IMR-90 (cell line): ENCODE measurements around the gene ITPRIP. TPM values are rescaled to one million over a fixed set of nuclear protein-coding genes. Genes with fewer than 3 reads are reported as not detected.

Experiments used
- ATAC-seq: fragments of 200-7000 bp; cut with Tn5 transposase; 2 replicates; pipeline ENCODE4 v1.9.1; 2020; ENCODE audit warnings: low read depth, mild to moderate bottlenecking, moderate library complexity
- BruUV-seq: library from RNA; stranded (reverse); fragments of 400-500 nt; replicated peaks from 2 replicates; lab custom pipeline; 2021; lab: Mats Ljungman, UMichigan
- CTCF ChIA-PET: fragments of 300-600 bp; formaldehyde crosslinking; extraction: SDS; loops from one replicate; lab custom pipeline; 2021; ENCODE audit warnings: antibody characterized with exemption; lab: Yijun Ruan, JAX
- POLR2A ChIA-PET: fragments of 300-600 bp; sonication (Branson Sonifier 250); formaldehyde crosslinking; loops from one replicate; lab custom pipeline; 2022; ENCODE audit warnings: antibody characterized with exemption; ENCODE audit not compliant: unreplicated experiment; lab: Charles Lee
- DNase-seq: peaks from one replicate; pipeline ENCODE4 v3.0.0; 2013
- H2AFZ ChIP-seq: replicated peaks from 2 replicates; pipeline ENCODE3; 2013; ENCODE audit warnings: low read length, mild to moderate bottlenecking; ENCODE audit not compliant: poor library complexity
- H2AK5ac ChIP-seq: 2 replicates; pipeline ENCODE4 v1.6.1; 2013; ENCODE audit warnings: low read depth, low read length, inconsistent platforms
- H2AK9ac ChIP-seq: replicated peaks from 2 replicates; pipeline ENCODE3; 2013; ENCODE audit warnings: mild to moderate bottlenecking, low read depth, low read length, moderate library complexity; ENCODE audit not compliant: poor library complexity
- H2BK120ac ChIP-seq: 2 replicates; pipeline ENCODE4 v1.6.1; 2013; ENCODE audit warnings: low read depth, low read length, inconsistent platforms
- H2BK15ac ChIP-seq: 3 replicates; pipeline ENCODE4 v1.6.1; 2013; ENCODE audit warnings: low read depth, low read length, inconsistent platforms
- H2BK20ac ChIP-seq: 2 replicates; pipeline ENCODE4 v1.6.1; 2013; ENCODE audit warnings: low read depth, mild to moderate bottlenecking, inconsistent platforms, low read length, moderate library complexity
- H2BK5ac ChIP-seq: 2 replicates; pipeline ENCODE4 v1.6.1; 2013; ENCODE audit warnings: mild to moderate bottlenecking, low read depth, low read length, inconsistent platforms; ENCODE audit not compliant: poor library complexity, severe bottlenecking
- H3K14ac ChIP-seq: replicated peaks from 2 replicates; pipeline ENCODE4 v1.6.1; 2013; ENCODE audit warnings: low read depth, low read length, inconsistent platforms
- H3K18ac ChIP-seq: 2 replicates; pipeline ENCODE4 v1.6.1; 2013; ENCODE audit warnings: low read depth, low read length, control low read depth
- H3K23ac ChIP-seq: 2 replicates; pipeline ENCODE4 v1.6.1; 2013; ENCODE audit warnings: low read depth, low read length, inconsistent platforms
- H3K27ac ChIP-seq: 2 replicates; pipeline ENCODE4 v1.5.1; 2013; ENCODE audit warnings: mild to moderate bottlenecking, control low read depth, low read length; ENCODE audit not compliant: insufficient read depth
- H3K27me3 ChIP-seq: 2 replicates; pipeline ENCODE4 v1.6.1; 2013; ENCODE audit warnings: low read length; ENCODE audit not compliant: control insufficient read depth, insufficient read depth
- H3K36me3 ChIP-seq: 2 replicates; pipeline ENCODE4 v1.6.1; 2013; ENCODE audit warnings: low read length, mixed read lengths; ENCODE audit not compliant: control insufficient read depth, insufficient read depth
- H3K4ac ChIP-seq: 2 replicates; pipeline ENCODE4 v1.6.1; 2013; ENCODE audit warnings: low read depth, low read length, inconsistent platforms
- H3K4me1 ChIP-seq: 2 replicates; pipeline ENCODE4 v1.6.1; 2013; ENCODE audit warnings: low read length, mixed read lengths; ENCODE audit not compliant: control insufficient read depth, insufficient read depth
- H3K4me2 ChIP-seq: 2 replicates; pipeline ENCODE4 v1.6.1; 2013; ENCODE audit warnings: low read depth, mild to moderate bottlenecking, control low read depth, low read length, moderate library complexity
- H3K4me3 ChIP-seq: 2 replicates; pipeline ENCODE4 v1.5.1; 2013; ENCODE audit warnings: low read depth, mild to moderate bottlenecking, control low read depth, low read length, moderate library complexity; ENCODE audit not compliant: insufficient read depth
- H3K56ac ChIP-seq: 2 replicates; pipeline ENCODE4 v1.6.1; 2013; ENCODE audit warnings: low read length, inconsistent platforms; ENCODE audit not compliant: insufficient read depth; ENCODE audit errors: extremely low read depth
- H3K79me1 ChIP-seq, 2 experiments: 2 replicates each; pipeline ENCODE4 v1.6.1; 2013; ENCODE audit warnings: low read length in 2 of 2, inconsistent platforms in 1 of 2, low read depth in 1 of 2
- H3K9ac ChIP-seq: 2 replicates; pipeline ENCODE4 v1.6.1; 2013; ENCODE audit warnings: low read depth, low read length, control low read depth
- H3K9me1 ChIP-seq: 2 replicates; pipeline ENCODE4 v1.6.1; 2013; ENCODE audit warnings: low read length, inconsistent platforms; ENCODE audit not compliant: insufficient read depth
- H3K9me3 ChIP-seq: 2 replicates; pipeline ENCODE4 v1.6.1; 2013; ENCODE audit warnings: low read length; ENCODE audit not compliant: control insufficient read depth, insufficient read depth
- H4K20me1 ChIP-seq: 2 replicates; pipeline ENCODE4 v1.6.1; 2013; ENCODE audit warnings: low read length, inconsistent platforms; ENCODE audit not compliant: insufficient read depth
- H4K5ac ChIP-seq: 2 replicates; pipeline ENCODE4 v1.6.1; 2013; ENCODE audit warnings: mild to moderate bottlenecking, low read depth, low read length, control low read depth
- H4K8ac ChIP-seq, 2 experiments: 2 replicates each; pipeline ENCODE4 v1.6.1; 2013; ENCODE audit warnings: low read depth in 2 of 2, low read length in 2 of 2, control low read depth in 1 of 2, inconsistent platforms in 1 of 2
- H4K91ac ChIP-seq: 2 replicates; pipeline ENCODE4 v1.6.1; 2013; ENCODE audit warnings: low read depth, low read length, inconsistent platforms; ENCODE audit not compliant: insufficient read depth
- BHLHE40 ChIP-seq: fragments of 150-350 bp; IDR thresholded peaks from 2 replicates; pipeline ENCODE4 v1.6.1; 2016; ENCODE audit warnings: mild to moderate bottlenecking, low read depth, low read length
- CHD1 ChIP-seq: IDR thresholded peaks from 2 replicates; pipeline ENCODE4 v1.6.1; 2012; ENCODE audit warnings: low read depth, low read length, improper control_type of control experiment
- CTCF ChIP-seq: conservative IDR thresholded peaks from 2 replicates; pipeline ENCODE4 v1.5.1; 2012; ENCODE audit warnings: mild to moderate bottlenecking, low read depth, low read length, improper control_type of control experiment
- ELK1 ChIP-seq: fragments of 150-350 bp; IDR thresholded peaks from 2 replicates; pipeline ENCODE4 v1.6.1; 2016; ENCODE audit warnings: low read depth, mild to moderate bottlenecking, low read length, moderate library complexity, borderline replicate concordance
- FOS ChIP-seq: fragments of 150-350 bp; IDR thresholded peaks from 2 replicates; pipeline ENCODE4 v1.6.1; 2016; ENCODE audit warnings: low read depth, low read length
- MAFK ChIP-seq: IDR thresholded peaks from 2 replicates; pipeline ENCODE4 v1.6.1; 2012; ENCODE audit warnings: low read depth, low read length, improper control_type of control experiment
- MAZ ChIP-seq: IDR thresholded peaks from 2 replicates; pipeline ENCODE4 v1.6.1; 2012; ENCODE audit warnings: low read depth, mild to moderate bottlenecking, low read length, improper control_type of control experiment, moderate library complexity, borderline replicate concordance
- MXI1 ChIP-seq: IDR thresholded peaks from 2 replicates; pipeline ENCODE4 v1.6.1; 2012; ENCODE audit warnings: low read depth, mild to moderate bottlenecking, low read length, moderate library complexity, borderline replicate concordance
- POLR2A ChIP-seq: IDR thresholded peaks from 2 replicates; pipeline ENCODE4 v1.6.1; 2012; ENCODE audit warnings: mild to moderate bottlenecking, low read depth, low read length
- RAD21 ChIP-seq: IDR thresholded peaks from 2 replicates; pipeline ENCODE4 v1.6.1; 2012; ENCODE audit warnings: low read length, improper control_type of control experiment
- RCOR1 ChIP-seq: IDR thresholded peaks from 2 replicates; pipeline ENCODE4 v1.6.1; 2012; ENCODE audit warnings: mild to moderate bottlenecking, low read length, improper control_type of control experiment; ENCODE audit not compliant: insufficient replicate concordance
- RFX5 ChIP-seq: IDR thresholded peaks from 2 replicates; pipeline ENCODE4 v1.8.0; 2012; ENCODE audit warnings: low read depth, mild to moderate bottlenecking, low read length, moderate library complexity
- SMC3 ChIP-seq: fragments of 150-350 bp; IDR thresholded peaks from 2 replicates; pipeline ENCODE4 v1.6.1; 2016; ENCODE audit warnings: low read depth, mild to moderate bottlenecking, antibody characterized with exemption, low read length, moderate library complexity
- WGBS, 2 experiments: methylation state at CpG; one replicate each; pipeline versions ENCODE4 v1.1.5 to v1.1.7; 2013; ENCODE audit warnings: missing lambda C conversion rate in 2 of 2; ENCODE audit not compliant: insufficient read length in 1 of 2; ENCODE audit errors: extremely low coverage in 2 of 2; 5-methylcytosine and 5-hydroxymethylcytosine counted together
- dilution Hi-C: fragments of 300-500 bp; cut with HindIII; formaldehyde crosslinking; loops from one replicate; pipeline ENCODE4 v1.14.3; 2018; ENCODE audit warnings: low sequenced_read_pairs; ENCODE audit not compliant: unreplicated experiment
- in situ Hi-C: fragments of 300-500 bp; cut with MboI; formaldehyde crosslinking; loops from 3 replicates; pipeline ENCODE4 v1.14.3; 2019; ENCODE audit warnings: low sequenced_read_pairs, inconsistent platforms, mixed read lengths
- intact Hi-C: fragments of 100-400 bp; cut with micrococcal nuclease; formaldehyde crosslinking; loops from 2 replicates; pipeline ENCODE4 v1.10.0; 2022
- polyA plus RNA-seq, 3 experiments: library from polyadenylated mRNA; depleted of rRNA; stranded (reverse); fragments of >200 nt; gene quantifications; 2 replicates each; pipeline ENCODE4 v1.2.3, GENCODE V29; 2012; ENCODE audit warnings: low replicate concordance in 1 of 3
- total RNA-seq: library from RNA; depleted of rRNA; stranded (reverse); fragments of >200 nt; gene quantifications from 2 replicates; pipeline ENCODE4 v1.2.3, GENCODE V29; 2012
- TF ChIP-seq, protein P1 (sequence below): fragments of 150-350 bp; IDR thresholded peaks from 2 replicates; pipeline ENCODE4 v1.6.1; 2017; ENCODE audit warnings: mild to moderate bottlenecking, antibody characterized with exemption, low read length, low read depth

The ITPRIP gene
- total and polyA plus RNA-seq, 2 of the 4 experiments (the other 2 are of a cell fraction): 7.5 to 31.9 TPM

- no peak overlapping the region for H3K27ac ChIP-seq
- peaks cover 6 to 22% of the 10 kb centered on the region in 2 experiments; a peak in 3 of 4 replicates for H3K79me1 ChIP-seq
- DNase-seq: no peak
- H2BK15ac ChIP-seq: no peak overlapping the region
- no peak overlapping the region; the same call in 1 of the 2 replicates for H3K23ac ChIP-seq
- H3K27me3 ChIP-seq: no peaks in the 10 kb centered on the region
- no peak overlapping the region for H2BK5ac ChIP-seq
- H2AFZ ChIP-seq: no peak overlapping the region
- H3K56ac ChIP-seq: no peak overlapping the region
- no peak for TF ChIP-seq ELK1
- TF ChIP-seq FOS: no peak
- TF ChIP-seq MAFK: no peak
- no peak for TF ChIP-seq SMC3
- no peak for TF ChIP-seq RAD21
- TF ChIP-seq, protein P1, sequence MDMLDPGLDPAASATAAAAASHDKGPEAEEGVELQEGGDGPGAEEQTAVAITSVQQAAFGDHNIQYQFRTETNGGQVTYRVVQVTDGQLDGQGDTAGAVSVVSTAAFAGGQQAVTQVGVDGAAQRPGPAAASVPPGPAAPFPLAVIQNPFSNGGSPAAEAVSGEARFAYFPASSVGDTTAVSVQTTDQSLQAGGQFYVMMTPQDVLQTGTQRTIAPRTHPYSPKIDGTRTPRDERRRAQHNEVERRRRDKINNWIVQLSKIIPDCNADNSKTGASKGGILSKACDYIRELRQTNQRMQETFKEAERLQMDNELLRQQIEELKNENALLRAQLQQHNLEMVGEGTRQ: no peak
- TF ChIP-seq BHLHE40: no peak
- no peak for TF ChIP-seq MAZ
- no peak for TF ChIP-seq CTCF
- TF ChIP-seq MXI1: no peak
- TF ChIP-seq RCOR1: no peak
- TF ChIP-seq CHD1: no peak
- no peak for TF ChIP-seq RFX5
- no peak for TF ChIP-seq POLR2A
- H2AK9ac ChIP-seq: peak overlapping the region; percentile 23
- H2BK20ac ChIP-seq: no peak overlapping the region
- no peak overlapping the region for H2BK120ac ChIP-seq
- dilution Hi-C loops (no loop called here), in situ Hi-C loops (no loop called here), intact Hi-C loops (no loop called here)
- H3K18ac ChIP-seq: no peak overlapping the region
- no peak for ATAC-seq
- H3K9ac ChIP-seq: no peak overlapping the region
- no peak overlapping the region for H4K91ac ChIP-seq
- no peak overlapping the region for H4K8ac ChIP-seq
- peaks cover 16% of the 10 kb centered on the region for H3K4me1 ChIP-seq
- no peak overlapping the region for H3K14ac ChIP-seq
- H4K5ac ChIP-seq: no peak overlapping the region
- 100% methylated on average over 1 of the region's 4 CpGs; no CpG with 5 or more reads in 1 of the 2 experiments for WGBS, 2 experiments
- no peak overlapping the region for H2AK5ac ChIP-seq
- ChIA-PET CTCF (interaction anchor here (0.9 to 1.8 kb wide), 3 partner anchors 35 to 51 kb away, joined by 3 to 5 read pairs (median 5); no protein-coding TSS in a partner anchor), POLR2A (interaction anchor here (0.5 kb wide), 1 partner anchor 220 kb away, joined by 8 read pairs; no protein-coding TSS in a partner anchor)
- H3K4me2 ChIP-seq: no peak overlapping the region
- H3K9me3 ChIP-seq: no peaks in the 10 kb centered on the region
- no peaks in the 10 kb centered on the region for H3K36me3 ChIP-seq
- no TSS peak for BruUV-seq
- no peak overlapping the region for H3K4me3 ChIP-seq
- no peak overlapping the region; the same call in 1 of the 2 replicates for H3K4ac ChIP-seq
- H3K9me1 ChIP-seq: peaks cover 13% of the 10 kb centered on the region
- H4K20me1 ChIP-seq: peaks cover 14% of the 10 kb centered on the region
These were observed 2.4 kb upstream of the ITPRIP start for GRCh38 chr10:104340641-104341040.
